Neural cell (in vitro differentiated cells): Measurements from ENCODE around the gene TMPRSS4. TPM values are rescaled to one million over a fixed set of nuclear protein-coding genes. Genes with fewer than 3 reads are reported as not detected.

Experiments used
- H2AFZ ChIP-seq: fragments of 200-600, 300-800 bp; sonication (generic), shearing (Covaris generic); 2 replicates; pipeline ENCODE4 v1.6.0; 2014; ENCODE audit warnings: low read depth, mild to moderate bottlenecking, antibody characterized with exemption, low read length, moderate library complexity
- H3F3A ChIP-seq: fragments of 200-600 bp; shearing (Covaris generic); 2 replicates; pipeline ENCODE4 v1.6.1; 2016; ENCODE audit warnings: mild to moderate bottlenecking, moderate library complexity, mixed read lengths, antibody characterized with exemption, low read length; ENCODE audit not compliant: insufficient read depth, poor library complexity, severe bottlenecking
- H3K27ac ChIP-seq: fragments of 200-600, 300-800 bp; sonication (generic), shearing (Covaris generic); 2 replicates; pipeline ENCODE4 v1.5.1; 2014; ENCODE audit warnings: mild to moderate bottlenecking, low read length, moderate library complexity
- H3K27me3 ChIP-seq: fragments of 300-800, 200-600 bp; sonication (generic), shearing (Covaris generic); 2 replicates; pipeline ENCODE4 v1.6.0; 2014; ENCODE audit warnings: mild to moderate bottlenecking, low read depth, low read length, moderate library complexity; ENCODE audit not compliant: insufficient read depth
- H3K36me3 ChIP-seq: fragments of 300-800, 200-600 bp; sonication (generic), shearing (Covaris generic); 2 replicates; pipeline ENCODE4 v1.5.1; 2014; ENCODE audit warnings: mild to moderate bottlenecking, antibody characterized with exemption, low read length, moderate library complexity; ENCODE audit not compliant: insufficient read depth
- H3K4me2 ChIP-seq: fragments of 300-800, 200-600 bp; sonication (generic), shearing (Covaris generic); 2 replicates; pipeline ENCODE4 v1.6.0; 2014; ENCODE audit warnings: mild to moderate bottlenecking, low read length
- H3K4me3 ChIP-seq: fragments of 300-800, 200-600 bp; sonication (generic), shearing (Covaris generic); 2 replicates; pipeline ENCODE4 v1.5.1; 2014; ENCODE audit warnings: mild to moderate bottlenecking, low read length, moderate library complexity
- H3K79me2 ChIP-seq: fragments of 200-600 bp; shearing (Covaris generic); replicated peaks from 2 replicates; pipeline ENCODE4 v1.6.0; 2014; ENCODE audit warnings: mild to moderate bottlenecking, low read length, moderate library complexity; ENCODE audit not compliant: insufficient read depth
- H3K9ac ChIP-seq: fragments of 300-800, 200-600 bp; sonication (generic), shearing (Covaris generic); 2 replicates; pipeline ENCODE4 v1.6.1; 2016; ENCODE audit warnings: mild to moderate bottlenecking, low read length, mixed read lengths
- H3K9me2 ChIP-seq: fragments of 200-600 bp; shearing (Covaris generic); 2 replicates; pipeline ENCODE4 v1.6.1; 2016; ENCODE audit warnings: mild to moderate bottlenecking, low read length, mixed read lengths; ENCODE audit not compliant: insufficient read depth
- H3K9me3 ChIP-seq: fragments of 200-600, 300-800 bp; sonication (generic), shearing (Covaris generic); 2 replicates; pipeline ENCODE4 v1.6.1; 2016; ENCODE audit warnings: mild to moderate bottlenecking, mixed run types, low read length, moderate library complexity, mixed read lengths
- H4K20me1 ChIP-seq: fragments of 200-600 bp; shearing (Covaris generic); 2 replicates; pipeline ENCODE4 v1.6.1; 2016; ENCODE audit warnings: mild to moderate bottlenecking, mixed run types; ENCODE audit not compliant: insufficient read depth
- EP300 ChIP-seq: fragments of 450-650 bp; conservative IDR thresholded peaks from 2 replicates; pipeline ENCODE4 v1.6.1; 2014; ENCODE audit warnings: antibody characterized with exemption, mild to moderate bottlenecking, moderate library complexity; ENCODE audit not compliant: poor library complexity, severe bottlenecking
- EZH2 ChIP-seq: fragments of 200-600, 300-800 bp; shearing (Covaris generic), sonication (generic); IDR thresholded peaks from 2 replicates; pipeline ENCODE4 v1.6.1; 2014; ENCODE audit warnings: antibody characterized with exemption, low read length, borderline replicate concordance, mild to moderate bottlenecking; ENCODE audit not compliant: insufficient read depth, poor library complexity, severe bottlenecking
- MXI1 ChIP-seq: fragments of 450-650 bp; conservative IDR thresholded peaks from 2 replicates; pipeline ENCODE4 v1.6.1; 2014; ENCODE audit warnings: antibody characterized with exemption, mild to moderate bottlenecking; ENCODE audit not compliant: poor library complexity, severe bottlenecking
- POLR2AphosphoS5 ChIP-seq: IDR thresholded peaks from 2 replicates; pipeline ENCODE4 v1.6.1; 2012
- RAD21 ChIP-seq: fragments of 450-650 bp; conservative IDR thresholded peaks from 2 replicates; pipeline ENCODE4 v1.6.1; 2014; ENCODE audit warnings: antibody characterized with exemption, mild to moderate bottlenecking, moderate library complexity
- SMC3 ChIP-seq: fragments of 450-650 bp; conservative IDR thresholded peaks from 2 replicates; pipeline ENCODE4 v1.6.1; 2014; ENCODE audit warnings: antibody characterized with exemption, mild to moderate bottlenecking, moderate library complexity; ENCODE audit not compliant: poor library complexity
- TAF1 ChIP-seq: IDR thresholded peaks from 2 replicates; pipeline ENCODE4 v1.6.1; 2012; ENCODE audit warnings: low read depth
- polyA plus RNA-seq: library from polyadenylated mRNA; depleted of rRNA; stranded (reverse); fragments of >200 nt; gene quantifications from 2 replicates; pipeline ENCODE4 v1.2.3, GENCODE V29; 2014
- TF ChIP-seq, protein P1 (sequence below): fragments of 450-650 bp; IDR thresholded peaks from 2 replicates; pipeline ENCODE4 v1.5.1; 2014; ENCODE audit warnings: antibody characterized with exemption, mild to moderate bottlenecking, moderate library complexity; ENCODE audit not compliant: poor library complexity, severe bottlenecking
- TF ChIP-seq, protein P2 (sequence below): IDR thresholded peaks from 2 replicates; pipeline ENCODE4 v1.6.1; 2012; ENCODE audit warnings: borderline replicate concordance

TMPRSS4 gene
- polyA plus RNA-seq, 1 donor from 2014 or later: not detected

DNA sequence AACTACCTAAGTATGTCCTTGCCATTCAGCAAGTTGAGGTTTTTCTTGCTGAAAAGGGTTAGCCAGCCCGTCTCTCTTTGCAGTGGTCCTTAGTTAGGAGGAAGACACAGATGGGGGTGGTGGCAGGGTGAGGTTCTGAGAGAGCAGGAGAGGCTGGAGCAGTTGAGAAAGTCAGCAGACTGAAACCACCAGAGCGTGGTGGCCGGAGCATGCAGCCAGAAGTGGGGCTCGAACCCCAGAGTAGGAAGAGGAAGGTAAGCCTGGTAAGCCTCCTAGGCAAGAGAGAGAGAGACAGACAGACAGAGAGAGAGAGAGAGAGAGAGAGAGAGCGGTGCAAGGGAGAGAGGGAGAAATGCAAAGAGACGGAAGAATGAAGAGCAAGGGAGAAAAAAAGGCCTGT lies 84.9 kb downstream of the TMPRSS4 start:
- Histone ChIP-seq H3K36me3 (no peaks in the 10 kb centered on the region), H3K9ac (no peak overlapping the region), H3K9me2 (no peaks in the 10 kb centered on the region), H3K27me3 (peaks cover 23% of the 10 kb centered on the region), H3K4me2 (no peak overlapping the region), H3K4me3 (no peak overlapping the region), H2AFZ (no peak overlapping the region), H3K9me3 (no peaks in the 10 kb centered on the region), H3F3A (no peaks in the 10 kb centered on the region), H4K20me1 (no peaks in the 10 kb centered on the region), H3K27ac (no peak overlapping the region), H3K79me2 (no peaks in the 10 kb centered on the region)
- no peak for TF ChIP-seq SMC3
- TF ChIP-seq, protein P1, sequence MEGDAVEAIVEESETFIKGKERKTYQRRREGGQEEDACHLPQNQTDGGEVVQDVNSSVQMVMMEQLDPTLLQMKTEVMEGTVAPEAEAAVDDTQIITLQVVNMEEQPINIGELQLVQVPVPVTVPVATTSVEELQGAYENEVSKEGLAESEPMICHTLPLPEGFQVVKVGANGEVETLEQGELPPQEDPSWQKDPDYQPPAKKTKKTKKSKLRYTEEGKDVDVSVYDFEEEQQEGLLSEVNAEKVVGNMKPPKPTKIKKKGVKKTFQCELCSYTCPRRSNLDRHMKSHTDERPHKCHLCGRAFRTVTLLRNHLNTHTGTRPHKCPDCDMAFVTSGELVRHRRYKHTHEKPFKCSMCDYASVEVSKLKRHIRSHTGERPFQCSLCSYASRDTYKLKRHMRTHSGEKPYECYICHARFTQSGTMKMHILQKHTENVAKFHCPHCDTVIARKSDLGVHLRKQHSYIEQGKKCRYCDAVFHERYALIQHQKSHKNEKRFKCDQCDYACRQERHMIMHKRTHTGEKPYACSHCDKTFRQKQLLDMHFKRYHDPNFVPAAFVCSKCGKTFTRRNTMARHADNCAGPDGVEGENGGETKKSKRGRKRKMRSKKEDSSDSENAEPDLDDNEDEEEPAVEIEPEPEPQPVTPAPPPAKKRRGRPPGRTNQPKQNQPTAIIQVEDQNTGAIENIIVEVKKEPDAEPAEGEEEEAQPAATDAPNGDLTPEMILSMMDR: no peak
- no peak for TF ChIP-seq MXI1
- no peak for TF ChIP-seq EP300
- TF ChIP-seq TAF1: no peak
- no peak for TF ChIP-seq EZH2
- no peak for TF ChIP-seq RAD21
- TF ChIP-seq, protein P2, sequence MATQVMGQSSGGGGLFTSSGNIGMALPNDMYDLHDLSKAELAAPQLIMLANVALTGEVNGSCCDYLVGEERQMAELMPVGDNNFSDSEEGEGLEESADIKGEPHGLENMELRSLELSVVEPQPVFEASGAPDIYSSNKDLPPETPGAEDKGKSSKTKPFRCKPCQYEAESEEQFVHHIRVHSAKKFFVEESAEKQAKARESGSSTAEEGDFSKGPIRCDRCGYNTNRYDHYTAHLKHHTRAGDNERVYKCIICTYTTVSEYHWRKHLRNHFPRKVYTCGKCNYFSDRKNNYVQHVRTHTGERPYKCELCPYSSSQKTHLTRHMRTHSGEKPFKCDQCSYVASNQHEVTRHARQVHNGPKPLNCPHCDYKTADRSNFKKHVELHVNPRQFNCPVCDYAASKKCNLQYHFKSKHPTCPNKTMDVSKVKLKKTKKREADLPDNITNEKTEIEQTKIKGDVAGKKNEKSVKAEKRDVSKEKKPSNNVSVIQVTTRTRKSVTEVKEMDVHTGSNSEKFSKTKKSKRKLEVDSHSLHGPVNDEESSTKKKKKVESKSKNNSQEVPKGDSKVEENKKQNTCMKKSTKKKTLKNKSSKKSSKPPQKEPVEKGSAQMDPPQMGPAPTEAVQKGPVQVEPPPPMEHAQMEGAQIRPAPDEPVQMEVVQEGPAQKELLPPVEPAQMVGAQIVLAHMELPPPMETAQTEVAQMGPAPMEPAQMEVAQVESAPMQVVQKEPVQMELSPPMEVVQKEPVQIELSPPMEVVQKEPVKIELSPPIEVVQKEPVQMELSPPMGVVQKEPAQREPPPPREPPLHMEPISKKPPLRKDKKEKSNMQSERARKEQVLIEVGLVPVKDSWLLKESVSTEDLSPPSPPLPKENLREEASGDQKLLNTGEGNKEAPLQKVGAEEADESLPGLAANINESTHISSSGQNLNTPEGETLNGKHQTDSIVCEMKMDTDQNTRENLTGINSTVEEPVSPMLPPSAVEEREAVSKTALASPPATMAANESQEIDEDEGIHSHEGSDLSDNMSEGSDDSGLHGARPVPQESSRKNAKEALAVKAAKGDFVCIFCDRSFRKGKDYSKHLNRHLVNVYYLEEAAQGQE: no peak
- TF ChIP-seq POLR2AphosphoS5: no peak

DNA sequence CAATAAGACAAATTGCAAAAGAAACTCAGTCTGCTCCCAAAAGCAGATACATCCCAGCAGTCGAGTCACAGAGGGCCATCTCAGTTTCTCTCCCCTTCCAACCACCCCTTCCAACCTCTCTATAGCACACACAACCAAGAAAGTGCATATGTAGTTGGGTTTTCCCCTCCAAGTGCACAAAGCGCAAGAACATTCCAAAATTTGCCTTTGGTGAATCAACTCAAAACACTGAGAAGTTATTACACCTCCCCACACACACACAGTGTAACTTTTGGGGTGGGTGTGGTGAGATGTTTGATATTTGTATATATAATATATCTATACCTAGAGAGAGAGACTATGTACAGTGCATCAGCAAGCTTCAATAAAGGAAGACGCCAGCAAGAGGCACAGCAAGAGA lies 86.0 kb downstream of the TMPRSS4 start:
- H4K20me1 ChIP-seq: no peaks in the 10 kb centered on the region
- H3K9ac ChIP-seq: no peak overlapping the region
- no peak for TF ChIP-seq EP300
- no peak for TF ChIP-seq POLR2AphosphoS5
- no peak for TF ChIP-seq TAF1
- TF ChIP-seq RAD21: no peak
- no peak for TF ChIP-seq EZH2
- TF ChIP-seq, protein P1: no peak
- TF ChIP-seq, protein P2: no peak
- TF ChIP-seq SMC3: no peak
- TF ChIP-seq MXI1: no peak
- H3K4me3 ChIP-seq: no peak overlapping the region
- no peaks in the 10 kb centered on the region for H3K36me3 ChIP-seq
- H3F3A ChIP-seq: no peaks in the 10 kb centered on the region
- H3K27ac ChIP-seq: no peak overlapping the region
- H3K4me2 ChIP-seq: no peak overlapping the region
- H2AFZ ChIP-seq: no peak overlapping the region
- H3K9me2 ChIP-seq: no peaks in the 10 kb centered on the region
- H3K9me3 ChIP-seq: no peaks in the 10 kb centered on the region
- peaks cover 12% of the 10 kb centered on the region for H3K27me3 ChIP-seq
- no peaks in the 10 kb centered on the region for H3K79me2 ChIP-seq
